CD4-positive, alpha-beta T cell (primary cell): ENCODE results near the gene FBXL19. TPM values are rescaled to one million over a fixed set of nuclear protein-coding genes. Genes with fewer than 3 reads are reported as not detected.

Experiments used
- ATAC-seq: fragments of 200-7000 bp; cut with Tn5 transposase; one replicate; pipeline ENCODE4 v1.10.0; 2022; ENCODE audit warnings: mild to moderate bottlenecking; ENCODE audit not compliant: poor library complexity
- CTCF ChIA-PET: fragments of 350-600 bp; sonication (Branson Sonifier 250); formaldehyde crosslinking; loops from one replicate; lab custom pipeline; 2021; ENCODE audit warnings: antibody characterized with exemption, inconsistent platforms; lab: Charles Lee
- POLR2A ChIA-PET: fragments of 350-600 bp; sonication (Branson Sonifier 250); formaldehyde crosslinking; loops from one replicate; lab custom pipeline; 2021; ENCODE audit warnings: antibody characterized with exemption, inconsistent platforms; lab: Charles Lee
- DNase-seq, 14 experiments: peaks; one replicate each; pipeline ENCODE4 v3.0.0-alpha.2; 2013 to 2020; ENCODE audit warnings: mixed read lengths in 2 of 14
- H3K27ac ChIP-seq, 2 donors: one replicate each; pipeline versions ENCODE4 v1.5.1 to v1.7.0; 2013; ENCODE audit warnings: low read length in 2 of 2, low read depth in 1 of 2, mild to moderate bottlenecking in 1 of 2
- H3K27me3 ChIP-seq, 2 experiments: 1 replicate in 1 of 2; 2 replicates in 1 of 2; pipeline versions ENCODE4 v1.6.1 to v1.7.0; 2013; ENCODE audit warnings: low read length in 2 of 2, control low read depth in 1 of 2, mild to moderate bottlenecking in 1 of 2, moderate library complexity in 1 of 2; ENCODE audit not compliant: insufficient read depth in 2 of 2, control insufficient read depth in 1 of 2
- H3K36me3 ChIP-seq: one replicate; pipeline ENCODE4 v1.6.1; 2013; ENCODE audit warnings: low read length, control low read depth; ENCODE audit not compliant: insufficient read depth
- H3K4me1 ChIP-seq: one replicate; pipeline ENCODE4 v1.6.1; 2013; ENCODE audit warnings: low read length, control low read depth; ENCODE audit not compliant: insufficient read depth
- H3K4me3 ChIP-seq: one replicate; pipeline ENCODE4 v1.5.1; 2013; ENCODE audit warnings: mild to moderate bottlenecking, low read length, moderate library complexity
- H3K9me3 ChIP-seq, 2 experiments: 1 replicate in 1 of 2; 2 replicates in 1 of 2; pipeline versions ENCODE4 v1.6.1 to v1.7.0; 2013; ENCODE audit warnings: low read length in 2 of 2, mild to moderate bottlenecking in 2 of 2, control low read depth in 1 of 2, moderate library complexity in 1 of 2; ENCODE audit not compliant: control insufficient read depth in 1 of 2, insufficient read depth in 1 of 2
- H3K27ac Mint-ChIP-seq: one replicate; pipeline ENCODE4 v1.8.0; 2020; ENCODE audit warnings: mixed read lengths
- H3K27me3 Mint-ChIP-seq: one replicate; pipeline ENCODE4 v1.8.0; 2021; ENCODE audit warnings: mixed read lengths
- H3K36me3 Mint-ChIP-seq: one replicate; pipeline ENCODE4 v1.8.0; 2021; ENCODE audit warnings: low read depth, mixed read lengths
- H3K4me1 Mint-ChIP-seq: one replicate; pipeline ENCODE4 v1.8.0; 2021; ENCODE audit warnings: low read depth, mixed read lengths
- H3K4me3 Mint-ChIP-seq: one replicate; pipeline ENCODE4 v1.8.0; 2020; ENCODE audit warnings: mild to moderate bottlenecking, mixed read lengths
- H3K9me3 Mint-ChIP-seq: one replicate; pipeline ENCODE4 v1.8.0; 2020; ENCODE audit warnings: mixed read lengths
- intact Hi-C, 2 experiments: fragments of 100-400 bp; cut with DNase I in 1 of 2; cut with micrococcal nuclease in 1 of 2; formaldehyde crosslinking; loops; one replicate each; pipeline versions ENCODE4 v1.15.1 to v1.9.0; 2023 to 2025; cut with DNase I, micrococcal nuclease
- total RNA-seq, 174 experiments: library from RNA in 2 of 174; stranded (reverse) in 2 of 174; gene quantifications; one replicate each; pipeline ENCODE4 v1.2.3 and lab custom pipeline; 2021 to 2026
- TF ChIP-seq, protein P1 (sequence below): fragments of 200-600 bp; IDR thresholded peaks from one replicate; pipeline ENCODE4 v1.8.0; 2022; ENCODE audit warnings: antibody characterized with exemption, mild to moderate bottlenecking

FBXL19 gene
- total RNA-seq, 2 experiments from 2014 or later = 7.5 to 8.9 TPM

- no peak overlapping the region for H3K4me3 Mint-ChIP-seq
- ChIA-PET POLR2A (interaction anchor here (1.2 to 1.9 kb wide), 2 partner anchors 9 to 17 kb away, joined by 3 to 5 read pairs; no protein-coding TSS in a partner anchor), CTCF (no interaction called here)
- no peak overlapping the region for H3K27ac ChIP-seq
- no peaks in the 10 kb centered on the region for H3K27me3 ChIP-seq
- DNase-seq (no peak), ATAC-seq (no peak)
- no peaks in the 10 kb centered on the region for H3K9me3 ChIP-seq
- H3K9me3 Mint-ChIP-seq = no peaks in the 10 kb centered on the region
- H3K4me1 Mint-ChIP-seq = peaks cover 15% of the 10 kb centered on the region
- H3K27ac Mint-ChIP-seq = no peak overlapping the region
- H3K36me3 ChIP-seq = peaks cover 50% of the 10 kb centered on the region
- H3K27me3 Mint-ChIP-seq = no peaks in the 10 kb centered on the region
- peaks cover 64% of the 10 kb centered on the region for H3K36me3 Mint-ChIP-seq
- H3K4me3 ChIP-seq = no peak overlapping the region
- TF ChIP-seq, protein P1, sequence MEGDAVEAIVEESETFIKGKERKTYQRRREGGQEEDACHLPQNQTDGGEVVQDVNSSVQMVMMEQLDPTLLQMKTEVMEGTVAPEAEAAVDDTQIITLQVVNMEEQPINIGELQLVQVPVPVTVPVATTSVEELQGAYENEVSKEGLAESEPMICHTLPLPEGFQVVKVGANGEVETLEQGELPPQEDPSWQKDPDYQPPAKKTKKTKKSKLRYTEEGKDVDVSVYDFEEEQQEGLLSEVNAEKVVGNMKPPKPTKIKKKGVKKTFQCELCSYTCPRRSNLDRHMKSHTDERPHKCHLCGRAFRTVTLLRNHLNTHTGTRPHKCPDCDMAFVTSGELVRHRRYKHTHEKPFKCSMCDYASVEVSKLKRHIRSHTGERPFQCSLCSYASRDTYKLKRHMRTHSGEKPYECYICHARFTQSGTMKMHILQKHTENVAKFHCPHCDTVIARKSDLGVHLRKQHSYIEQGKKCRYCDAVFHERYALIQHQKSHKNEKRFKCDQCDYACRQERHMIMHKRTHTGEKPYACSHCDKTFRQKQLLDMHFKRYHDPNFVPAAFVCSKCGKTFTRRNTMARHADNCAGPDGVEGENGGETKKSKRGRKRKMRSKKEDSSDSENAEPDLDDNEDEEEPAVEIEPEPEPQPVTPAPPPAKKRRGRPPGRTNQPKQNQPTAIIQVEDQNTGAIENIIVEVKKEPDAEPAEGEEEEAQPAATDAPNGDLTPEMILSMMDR = no peak
- H3K4me1 ChIP-seq = peaks cover 18% of the 10 kb centered on the region
- intact Hi-C loops = no loop called here
These were observed 38.2 kb upstream of the FBXL19 start for GRCh38 chr16:30885196-30885595.

DNA sequence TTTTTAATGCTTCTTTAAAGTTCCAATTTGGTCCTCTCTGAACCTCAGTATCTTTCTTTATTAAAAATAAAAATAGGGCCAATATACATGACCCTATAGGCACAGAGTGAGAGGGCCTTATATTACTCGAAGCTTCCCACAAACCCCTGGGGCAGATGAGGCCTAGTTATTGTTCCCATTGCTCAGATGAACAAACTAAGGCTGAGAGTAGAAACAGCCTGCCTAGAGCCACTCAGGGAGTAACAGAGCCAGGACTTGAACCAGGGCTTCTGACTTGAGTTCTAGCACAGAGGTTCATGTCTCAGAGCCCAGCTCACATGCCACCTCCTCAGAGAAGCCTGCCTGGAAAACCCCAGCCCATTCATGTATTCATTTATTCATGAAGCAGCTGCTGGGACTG, 37.2 kb upstream of the FBXL19 start:
- no peak overlapping the region for H3K27ac Mint-ChIP-seq
- ChIA-PET POLR2A (interaction anchor here (1.2 to 1.9 kb wide), 2 partner anchors 10 to 16 kb away, joined by 3 to 5 read pairs; no protein-coding TSS in a partner anchor), CTCF (no interaction called here)
- H3K27ac ChIP-seq = no peak overlapping the region
- peaks cover 18% of the 10 kb centered on the region for H3K4me1 ChIP-seq
- intact Hi-C loops = no loop called here
- H3K36me3 ChIP-seq = peaks cover 48% of the 10 kb centered on the region
- DNase-seq (no peak), ATAC-seq (no peak)
- no peaks in the 10 kb centered on the region for H3K9me3 ChIP-seq
- no peaks in the 10 kb centered on the region for H3K27me3 Mint-ChIP-seq
- H3K36me3 Mint-ChIP-seq = peaks cover 60% of the 10 kb centered on the region
- no peak overlapping the region for H3K4me3 ChIP-seq
- no peak overlapping the region for H3K4me3 Mint-ChIP-seq
- TF ChIP-seq, protein P1 = no peak
- peaks cover 15% of the 10 kb centered on the region for H3K4me1 Mint-ChIP-seq
- H3K9me3 Mint-ChIP-seq = no peaks in the 10 kb centered on the region
- H3K27me3 ChIP-seq = no peaks in the 10 kb centered on the region

DNA sequence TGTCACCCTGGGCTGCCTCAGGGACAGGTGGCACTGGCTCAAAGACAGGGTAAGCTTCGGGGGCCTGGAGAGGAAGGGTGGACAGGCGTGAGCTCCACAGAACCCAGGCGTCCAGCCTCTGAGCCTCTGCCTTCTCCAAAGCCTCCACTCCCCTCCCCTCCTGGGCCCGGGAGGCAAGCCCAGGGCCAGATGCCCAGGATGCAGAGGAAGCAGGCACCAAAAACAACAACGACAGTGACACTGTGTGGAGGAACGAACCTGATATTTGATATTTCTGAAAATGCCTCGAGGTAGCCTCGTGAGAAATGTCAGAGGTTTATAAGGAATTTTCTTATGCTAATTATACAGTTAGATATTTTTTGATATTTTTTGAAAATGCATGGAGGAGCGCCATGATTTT, 35.4 kb upstream of the FBXL19 start:
- Histone ChIP-seq H3K36me3 (peaks cover 47% of the 10 kb centered on the region), H3K4me3 (no peak overlapping the region), H3K27me3 (no peaks in the 10 kb centered on the region), H3K9me3 (no peaks in the 10 kb centered on the region), H3K4me1 (peaks cover 17% of the 10 kb centered on the region), H3K27ac (no peak overlapping the region)
- Mint-ChIP-seq H3K27me3 (no peaks in the 10 kb centered on the region), H3K27ac (no peak overlapping the region), H3K4me1 (peaks cover 15% of the 10 kb centered on the region), H3K36me3 (peaks cover 51% of the 10 kb centered on the region), H3K9me3 (no peaks in the 10 kb centered on the region), H3K4me3 (no peak overlapping the region)
- DNase-seq = no peak
- ChIA-PET CTCF (interaction anchor here (1.1 kb wide), 1 partner anchor 14 kb away, joined by 3 read pairs; no protein-coding TSS in a partner anchor), POLR2A (no interaction called here)
- intact Hi-C loops = no loop called here
- TF ChIP-seq, protein P1 = no peak
- ATAC-seq = no peak
